Measurements from ENCODE around the gene ICE2.

Gene ICE2

GRCh38 chr15:60373327-60373726, 105.6 kb downstream of the ICE2 start:
- FAIRE-seq (no peak), DNase-seq (ENCODE audit: insufficient read length, low spot score) (no peak)

GRCh38 chr15:60372756-60373155, 106.2 kb downstream of the ICE2 start:
- no peak for FAIRE-seq

GRCh38 chr15:60372227-60372626, 106.7 kb downstream of the ICE2 start:
- DNase-seq (ENCODE audit: insufficient read length, low spot score) (no peak), FAIRE-seq (no peak)

More at GRCh38 chr15:60372756-60373155, 106.2 kb downstream of the ICE2 start:
- no peak for DNase-seq (ENCODE audit: insufficient read length, low spot score)

GRCh38 chr15:60371175-60372051, 107.5 kb downstream of the ICE2 start:
- FAIRE-seq, result no peak

GRCh38 chr15:60370869-60371136, 108.1 kb downstream of the ICE2 start:
- DNase-seq (ENCODE audit: insufficient read length, low spot score) (no peak), FAIRE-seq (no peak)

More at GRCh38 chr15:60371175-60372051, 107.5 kb downstream of the ICE2 start:
- no peak for DNase-seq (ENCODE audit: insufficient read length, low spot score)

- DNase-seq (ENCODE audit: insufficient read length, low spot score), result no peak
- no peak for FAIRE-seq
Measured at GRCh38 chr15:60370105-60370868, 108.7 kb downstream of the ICE2 start.

GRCh38 chr15:60369696-60370095, 109.2 kb downstream of the ICE2 start:
- FAIRE-seq, result no peak
- no peak for DNase-seq (ENCODE audit: insufficient read length, low spot score)

Data from GM19239 (cell line).